ENCODE measurements around the gene BARX2. TPM values are rescaled to one million over a fixed set of nuclear protein-coding genes. Genes with fewer than 3 reads are reported as not detected.

Gene BARX2
- total RNA-seq, 4 donors from 2014 or later = 2.1 TPM; not detected in 3

DNA sequence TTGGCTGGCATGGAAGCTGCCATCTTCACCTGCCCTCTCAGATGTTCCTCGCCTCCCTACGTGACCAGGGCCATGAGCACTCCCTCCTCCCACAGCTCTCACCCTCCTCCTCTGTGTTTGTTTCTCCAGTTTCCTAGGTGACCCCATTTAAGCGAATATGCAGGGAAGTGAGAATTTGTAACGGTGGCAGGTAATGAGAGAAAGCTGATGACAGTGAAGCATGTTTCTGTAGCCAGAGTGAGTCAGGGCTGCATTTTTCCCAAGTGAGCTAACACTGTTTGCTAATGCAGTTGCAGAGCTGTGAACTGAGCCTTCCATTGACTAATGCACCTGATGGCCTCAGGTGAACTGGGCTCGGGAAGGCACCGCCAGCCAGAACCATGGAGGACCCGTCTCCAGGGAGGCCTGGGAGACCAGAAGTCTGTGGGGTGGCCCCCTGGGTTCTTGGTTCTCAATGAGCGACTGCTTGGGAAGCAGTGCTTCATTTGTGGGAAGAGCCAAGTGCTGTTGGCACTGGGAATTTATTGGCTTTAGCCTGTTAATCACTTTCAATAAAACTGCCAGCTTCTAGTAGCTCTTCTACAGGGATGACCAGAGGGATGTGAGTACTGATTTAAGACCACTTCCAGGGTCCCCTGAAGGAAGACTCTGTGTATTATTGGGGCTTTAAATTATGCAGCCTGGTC, 64.5 kb downstream of the BARX2 start:
- 46 to 55% methylated on average over 3 to 4 of the region's 8 CpGs for WGBS, 2 donors (ENCODE audit: low coverage in 1 of 2)
- Histone ChIP-seq H3K9me3 (no peaks in the 10 kb centered on the region), H3K36me3 (no peaks in the 10 kb centered on the region), H3K4me1 (no peaks in the 10 kb centered on the region), H3K27ac (no peak overlapping the region), H3K27me3 (no peaks in the 10 kb centered on the region), H3K4me3 (no peak overlapping the region)
- no peak for ATAC-seq
- no peak for TF ChIP-seq POLR2AphosphoS5 (IDR thresholded peaks at IDR 0.05)
- TF ChIP-seq, protein P1, sequence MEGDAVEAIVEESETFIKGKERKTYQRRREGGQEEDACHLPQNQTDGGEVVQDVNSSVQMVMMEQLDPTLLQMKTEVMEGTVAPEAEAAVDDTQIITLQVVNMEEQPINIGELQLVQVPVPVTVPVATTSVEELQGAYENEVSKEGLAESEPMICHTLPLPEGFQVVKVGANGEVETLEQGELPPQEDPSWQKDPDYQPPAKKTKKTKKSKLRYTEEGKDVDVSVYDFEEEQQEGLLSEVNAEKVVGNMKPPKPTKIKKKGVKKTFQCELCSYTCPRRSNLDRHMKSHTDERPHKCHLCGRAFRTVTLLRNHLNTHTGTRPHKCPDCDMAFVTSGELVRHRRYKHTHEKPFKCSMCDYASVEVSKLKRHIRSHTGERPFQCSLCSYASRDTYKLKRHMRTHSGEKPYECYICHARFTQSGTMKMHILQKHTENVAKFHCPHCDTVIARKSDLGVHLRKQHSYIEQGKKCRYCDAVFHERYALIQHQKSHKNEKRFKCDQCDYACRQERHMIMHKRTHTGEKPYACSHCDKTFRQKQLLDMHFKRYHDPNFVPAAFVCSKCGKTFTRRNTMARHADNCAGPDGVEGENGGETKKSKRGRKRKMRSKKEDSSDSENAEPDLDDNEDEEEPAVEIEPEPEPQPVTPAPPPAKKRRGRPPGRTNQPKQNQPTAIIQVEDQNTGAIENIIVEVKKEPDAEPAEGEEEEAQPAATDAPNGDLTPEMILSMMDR (IDR thresholded peaks at IDR 0.05) = no peak
- no peak for TF ChIP-seq EP300 (IDR thresholded peaks at IDR 0.05)
- no peak for TF ChIP-seq POLR2A (IDR thresholded peaks at IDR 0.05)

DNA sequence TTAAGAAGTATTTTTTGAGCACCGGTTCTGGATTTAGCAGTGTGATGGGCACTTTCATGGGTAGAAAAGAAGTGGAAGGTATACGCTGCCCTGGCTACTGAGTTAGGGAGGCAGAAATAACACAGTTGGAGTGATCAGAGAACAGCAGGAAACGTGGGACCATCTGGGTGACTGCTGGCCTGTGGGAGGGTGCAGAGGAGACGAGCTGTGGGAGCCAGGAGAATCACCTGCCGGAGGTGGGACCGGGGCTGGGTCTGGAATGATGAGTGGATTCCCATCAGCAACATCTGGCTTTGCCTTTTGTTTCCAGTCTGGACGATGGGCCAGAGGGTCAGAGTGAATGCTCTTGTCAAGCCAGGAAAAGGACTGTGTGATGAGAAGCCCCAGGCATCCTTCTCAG, 66.5 kb downstream of the BARX2 start:
- ATAC-seq = no peak
- H3K27ac ChIP-seq = no peak overlapping the region
- H3K9me3 ChIP-seq = no peaks in the 10 kb centered on the region
- no peaks in the 10 kb centered on the region for H3K27me3 ChIP-seq
- no peaks in the 10 kb centered on the region for H3K4me1 ChIP-seq
- no peak overlapping the region for H3K4me3 ChIP-seq
- no peaks in the 10 kb centered on the region for H3K36me3 ChIP-seq
- 62 to 76% methylated on average over 3 to 4 of the region's 7 CpGs for WGBS, 2 donors (ENCODE audit: low coverage in 1 of 2)
- no peak for TF ChIP-seq EP300 (IDR thresholded peaks at IDR 0.05)
- no peak for TF ChIP-seq POLR2A (IDR thresholded peaks at IDR 0.05)
- TF ChIP-seq POLR2AphosphoS5 (IDR thresholded peaks at IDR 0.05) = no peak
- TF ChIP-seq, protein P1 (IDR thresholded peaks at IDR 0.05) = no peak

DNA sequence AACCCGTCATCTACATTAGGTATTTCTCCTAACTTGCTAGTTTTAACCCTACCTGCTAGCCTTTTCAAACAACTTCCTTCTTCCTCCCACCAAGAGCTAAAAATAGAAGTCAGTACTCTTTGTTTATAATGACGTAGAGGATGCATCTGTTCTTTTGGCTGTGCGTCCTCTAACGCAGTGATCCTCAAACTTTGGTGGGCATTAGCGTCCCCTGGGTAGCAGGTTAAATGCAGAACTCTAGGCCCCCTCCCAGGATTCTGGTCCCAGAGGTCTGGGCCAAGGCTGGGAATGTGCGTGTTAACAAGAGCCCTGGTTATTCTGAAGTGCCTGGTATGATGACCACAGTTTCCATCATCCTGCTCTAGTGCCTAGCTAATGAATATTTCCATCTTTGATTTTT, 67.6 kb downstream of the BARX2 start:
- Histone ChIP-seq H3K4me1 (no peaks in the 10 kb centered on the region), H3K36me3 (no peaks in the 10 kb centered on the region), H3K9me3 (peaks cover 0 to 9% (median 0%) of the 10 kb centered on the region in 3 donors), H3K27me3 (no peaks in the 10 kb centered on the region), H3K27ac (no peak overlapping the region), H3K4me3 (no peak overlapping the region)
- no peak for ATAC-seq
- WGBS, 2 donors (ENCODE audit: low coverage in 1 of 2) = 31 to 65% methylated on average over 3 to 6 of the region's 6 CpGs
- TF ChIP-seq POLR2A (IDR thresholded peaks at IDR 0.05) (no peak), EP300 (IDR thresholded peaks at IDR 0.05) (no peak), POLR2AphosphoS5 (IDR thresholded peaks at IDR 0.05) (no peak)
- TF ChIP-seq, protein P1 (IDR thresholded peaks at IDR 0.05) = no peak

DNA sequence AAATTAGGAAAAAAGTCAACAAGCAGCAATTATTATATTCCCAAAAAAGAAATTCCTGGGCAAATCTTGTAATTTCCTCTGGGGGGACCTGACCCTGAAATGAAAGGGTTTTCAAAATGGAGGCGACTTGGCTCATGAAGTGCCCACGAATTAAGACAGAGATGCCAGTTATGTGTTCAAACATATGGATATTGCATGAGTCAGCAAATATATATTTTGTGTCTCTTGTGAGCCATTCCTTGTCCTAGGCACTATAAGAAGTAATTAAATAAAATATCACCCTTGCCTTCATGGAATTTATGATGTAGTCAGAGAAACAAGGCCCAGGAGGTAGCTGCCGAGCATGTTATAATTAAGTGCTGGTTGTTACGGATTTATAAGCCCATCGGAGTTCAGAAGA, 68.6 kb downstream of the BARX2 start:
- WGBS, 2 donors (ENCODE audit: low coverage in 1 of 2) = 83 to 96% methylated on average over 4 to 5 of the region's 5 CpGs
- no peaks in the 10 kb centered on the region for H3K4me1 ChIP-seq
- ATAC-seq = no peak
- no peaks in the 10 kb centered on the region for H3K36me3 ChIP-seq
- no peaks in the 10 kb centered on the region for H3K27me3 ChIP-seq
- TF ChIP-seq EP300 (IDR thresholded peaks at IDR 0.05) (no peak), POLR2A (IDR thresholded peaks at IDR 0.05) (no peak), POLR2AphosphoS5 (IDR thresholded peaks at IDR 0.05) (no peak)
- TF ChIP-seq, protein P1 (IDR thresholded peaks at IDR 0.05) = no peak
- no peak overlapping the region for H3K4me3 ChIP-seq
- peaks cover 0 to 14% (median 0%) of the 10 kb centered on the region in 3 donors for H3K9me3 ChIP-seq
- no peak overlapping the region for H3K27ac ChIP-seq

DNA sequence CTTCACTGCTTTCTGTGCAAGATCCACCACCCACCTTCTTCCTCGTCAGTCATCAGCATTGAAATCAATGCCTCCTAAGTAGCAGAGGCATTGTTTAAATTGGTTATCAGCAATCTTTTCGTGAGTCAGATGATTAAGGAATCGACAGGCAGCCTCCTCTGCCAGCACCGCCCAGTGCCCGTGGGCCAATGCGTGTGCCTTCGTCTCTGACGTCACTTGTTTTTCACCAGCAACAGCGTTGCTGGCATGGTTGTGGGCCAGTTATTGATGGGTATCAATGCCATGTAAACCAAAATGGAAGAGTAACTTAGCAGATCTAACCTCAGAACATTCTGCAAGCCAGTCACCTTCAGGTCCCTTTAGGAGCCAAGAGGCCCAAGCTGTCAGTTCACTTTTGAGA, 69.6 kb downstream of the BARX2 start:
- H3K9me3 ChIP-seq = peaks cover 0 to 14% (median 0%) of the 10 kb centered on the region in 3 donors
- H3K27me3 ChIP-seq = no peaks in the 10 kb centered on the region
- no peaks in the 10 kb centered on the region for H3K4me1 ChIP-seq
- H3K27ac ChIP-seq = no peak overlapping the region
- WGBS, 2 donors (ENCODE audit: low coverage in 1 of 2) = 40 to 88% methylated on average over 1 to 9 of the region's 9 CpGs
- ATAC-seq = no peak
- no peak for TF ChIP-seq POLR2AphosphoS5 (IDR thresholded peaks at IDR 0.05)
- TF ChIP-seq, protein P1 (IDR thresholded peaks at IDR 0.05) = no peak
- no peak for TF ChIP-seq EP300 (IDR thresholded peaks at IDR 0.05)
- TF ChIP-seq POLR2A (IDR thresholded peaks at IDR 0.05) = no peak
- no peaks in the 10 kb centered on the region for H3K36me3 ChIP-seq
- H3K4me3 ChIP-seq = no peak overlapping the region
